GM12873 (cell line): Measurements from ENCODE around the gene SLC41A3.

ENCODE experiments used
- TF ChIP-seq, protein P1 (sequence below): IDR thresholded peaks from 2 replicates; pipeline ENCODE4 v1.5.1; 2012; ENCODE audit warnings: low read depth, mild to moderate bottlenecking, moderate library complexity, low read length, control low read depth; ENCODE audit not compliant: insufficient read depth; ENCODE audit errors: missing control alignments

SLC41A3 gene

DNA sequence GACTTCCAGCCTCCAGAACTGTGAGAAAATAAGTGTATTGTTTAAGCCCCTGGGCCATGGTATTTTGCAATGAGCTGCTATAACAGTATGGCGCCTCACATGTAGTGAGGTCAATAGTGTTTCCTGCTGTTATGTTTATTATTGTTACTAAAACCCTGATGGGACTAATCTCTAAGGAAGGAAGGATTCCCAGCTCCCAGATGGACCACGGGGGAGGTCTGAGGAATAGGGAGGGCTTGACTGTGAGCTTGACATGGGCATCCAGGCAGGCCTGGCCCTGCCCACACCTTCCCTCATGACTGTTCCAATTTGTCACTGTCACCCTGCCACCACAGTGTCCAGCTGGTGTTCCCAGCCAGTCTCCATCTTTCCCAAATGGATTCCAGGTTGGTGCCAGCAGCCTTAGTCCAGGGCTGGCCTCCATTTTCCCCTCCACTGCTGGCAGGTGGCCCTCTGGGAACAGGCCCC is 14.5 kb upstream of the SLC41A3 start:
- TF ChIP-seq, protein P1, sequence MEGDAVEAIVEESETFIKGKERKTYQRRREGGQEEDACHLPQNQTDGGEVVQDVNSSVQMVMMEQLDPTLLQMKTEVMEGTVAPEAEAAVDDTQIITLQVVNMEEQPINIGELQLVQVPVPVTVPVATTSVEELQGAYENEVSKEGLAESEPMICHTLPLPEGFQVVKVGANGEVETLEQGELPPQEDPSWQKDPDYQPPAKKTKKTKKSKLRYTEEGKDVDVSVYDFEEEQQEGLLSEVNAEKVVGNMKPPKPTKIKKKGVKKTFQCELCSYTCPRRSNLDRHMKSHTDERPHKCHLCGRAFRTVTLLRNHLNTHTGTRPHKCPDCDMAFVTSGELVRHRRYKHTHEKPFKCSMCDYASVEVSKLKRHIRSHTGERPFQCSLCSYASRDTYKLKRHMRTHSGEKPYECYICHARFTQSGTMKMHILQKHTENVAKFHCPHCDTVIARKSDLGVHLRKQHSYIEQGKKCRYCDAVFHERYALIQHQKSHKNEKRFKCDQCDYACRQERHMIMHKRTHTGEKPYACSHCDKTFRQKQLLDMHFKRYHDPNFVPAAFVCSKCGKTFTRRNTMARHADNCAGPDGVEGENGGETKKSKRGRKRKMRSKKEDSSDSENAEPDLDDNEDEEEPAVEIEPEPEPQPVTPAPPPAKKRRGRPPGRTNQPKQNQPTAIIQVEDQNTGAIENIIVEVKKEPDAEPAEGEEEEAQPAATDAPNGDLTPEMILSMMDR: no peak

DNA sequence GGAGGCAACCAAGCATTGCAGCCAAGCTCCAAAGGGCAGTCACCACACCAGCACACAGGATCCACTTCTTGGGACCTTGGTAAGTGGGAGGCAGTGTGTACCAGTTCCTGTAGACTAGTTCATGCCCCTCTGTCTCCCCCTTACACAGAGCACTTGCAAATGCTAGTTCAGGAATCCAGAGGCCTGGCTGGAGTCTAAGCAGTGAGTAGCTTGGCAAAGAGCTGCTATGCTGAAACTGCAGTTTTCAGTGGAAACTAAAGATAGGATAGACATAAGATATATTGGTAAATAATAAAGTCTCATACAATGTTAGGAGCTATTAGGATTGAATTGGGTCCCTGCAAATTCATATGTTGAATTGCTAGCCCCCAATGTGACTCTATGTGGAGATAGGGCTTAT is 13.9 kb upstream of the SLC41A3 start:
- TF ChIP-seq, protein P1: no peak

DNA sequence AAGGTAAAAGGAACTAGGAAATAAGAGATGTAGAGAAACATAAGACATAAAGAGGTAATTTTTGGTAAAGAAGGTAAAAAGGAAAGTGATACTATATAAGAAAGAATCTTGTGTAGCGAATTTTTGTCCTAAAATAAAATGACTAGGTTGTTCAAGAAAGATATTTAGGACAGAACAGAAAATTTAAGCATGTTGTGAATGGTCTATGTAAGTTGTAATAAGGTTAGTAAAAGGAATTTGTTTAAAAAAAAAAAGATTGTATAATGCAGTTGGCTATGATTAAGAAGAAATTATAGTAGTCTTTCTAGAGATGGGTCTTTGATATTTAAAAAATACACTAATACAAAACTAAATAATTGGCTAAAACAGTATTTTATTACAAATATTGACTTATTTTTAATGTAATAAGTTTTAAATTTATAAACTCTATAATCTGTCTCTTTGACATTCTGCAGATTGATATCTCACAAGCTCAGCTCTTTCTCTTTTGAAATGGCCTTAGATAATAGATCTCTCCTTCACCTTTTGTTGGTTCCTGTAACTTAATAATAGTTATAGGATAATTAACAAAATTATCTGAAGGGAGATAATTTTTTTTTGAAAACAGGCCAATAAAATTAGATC is 3.7 kb upstream of the SLC41A3 start:
- TF ChIP-seq, protein P1: no peak

DNA sequence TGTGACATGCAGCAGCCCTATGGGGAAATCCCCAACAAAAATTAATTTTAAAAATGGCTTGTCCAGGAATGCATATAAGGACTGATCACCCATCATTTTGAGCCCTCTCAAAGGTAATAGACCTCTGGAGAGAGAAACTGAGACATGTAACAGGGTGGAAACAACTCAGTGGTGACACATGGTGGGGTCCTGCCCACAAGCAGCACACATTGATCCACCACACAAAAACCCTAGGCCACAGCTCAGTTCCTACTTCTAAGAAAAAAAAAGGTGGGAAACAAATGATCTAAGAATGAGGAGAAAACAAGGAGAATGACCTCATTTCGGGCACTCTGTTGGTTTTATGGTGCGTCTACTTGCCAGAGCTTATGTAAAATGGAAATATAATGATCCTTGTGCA is 1.9 kb upstream of the SLC41A3 start:
- TF ChIP-seq, protein P1: no peak

DNA sequence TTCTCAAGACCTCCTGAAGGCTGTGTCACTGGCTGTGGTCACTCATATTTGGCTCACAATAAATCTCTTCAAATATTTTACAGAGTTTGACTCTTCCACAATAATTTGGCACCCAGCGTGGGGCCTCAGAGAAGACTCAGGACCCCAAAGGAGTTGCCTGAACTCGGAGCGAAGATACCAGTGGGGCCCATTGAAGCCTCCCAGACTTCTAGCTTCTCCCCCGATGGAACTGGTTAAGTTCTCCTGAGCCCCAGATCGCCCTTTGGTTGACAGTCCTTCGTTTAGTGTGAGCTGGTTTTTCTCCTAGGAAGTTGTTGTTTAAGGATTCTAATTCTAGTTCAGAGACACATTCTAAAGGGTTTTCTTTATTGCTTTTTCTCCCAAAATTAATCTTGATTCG is 1.4 kb upstream of the SLC41A3 start:
- TF ChIP-seq, protein P1: no peak

DNA sequence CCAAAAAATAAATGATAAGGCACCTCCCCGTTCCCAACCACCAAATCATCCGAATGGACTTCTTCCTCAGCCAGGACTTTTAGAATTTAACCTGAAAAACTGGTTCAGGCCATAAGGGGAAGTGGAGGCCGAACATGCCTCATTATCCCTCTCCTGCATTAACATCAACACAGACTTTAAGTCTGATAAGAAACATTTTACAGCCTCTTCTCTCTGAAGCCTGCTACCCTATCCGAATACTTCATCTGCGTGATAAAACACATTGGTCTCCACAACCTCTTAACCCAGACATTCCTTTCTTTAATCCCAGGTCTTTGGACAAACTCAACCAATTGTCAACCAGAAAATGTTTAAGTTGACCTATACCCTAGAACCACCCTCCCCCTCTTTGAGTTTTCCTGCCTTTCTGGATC is 850 bp upstream of the SLC41A3 start:
- TF ChIP-seq, protein P1: no peak

DNA sequence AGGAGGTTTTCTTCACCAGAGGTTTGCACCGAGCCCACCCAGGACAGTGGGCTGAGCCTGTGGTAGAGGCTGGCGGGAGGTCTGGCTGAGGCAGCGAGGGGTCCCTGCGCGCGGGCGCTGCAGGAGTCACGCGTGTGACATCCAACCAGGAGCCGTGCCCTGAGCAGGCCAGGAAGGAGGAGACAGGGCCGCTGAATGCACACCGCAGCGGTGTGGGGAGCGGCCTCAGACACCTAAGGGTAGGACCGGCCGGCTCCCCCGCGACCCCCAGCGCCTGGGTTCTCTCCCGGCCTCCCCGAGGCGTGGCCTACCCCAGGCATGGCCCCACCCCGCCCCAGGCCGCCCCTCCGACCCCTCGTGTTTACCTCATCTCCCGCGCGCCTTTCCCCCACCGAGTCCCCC is 412 bp downstream of the SLC41A3 start:
- TF ChIP-seq, protein P1: no peak
